WTC11 (cell line): ENCODE data around the gene KLF7. TPM values are rescaled to one million over a fixed set of nuclear protein-coding genes. Genes with fewer than 3 reads are reported as not detected.

Experiments
- ATAC-seq: fragments of 200-7000 bp; cut with Tn5 transposase; 2 replicates; pipeline ENCODE4 v1.10.0; 2021; ENCODE audit warnings: mild to moderate bottlenecking, moderate library complexity
- CTCF ChIA-PET: fragments of 300-600 bp; sonication (Branson Sonifier 250); formaldehyde crosslinking; loops from one replicate; lab custom pipeline; 2021; ENCODE audit warnings: antibody characterized with exemption; lab: Charles Lee
- POLR2A ChIA-PET: fragments of 350-600 bp; sonication (Branson Sonifier 250); formaldehyde crosslinking; loops from one replicate; lab custom pipeline; 2021; ENCODE audit warnings: antibody characterized with exemption; lab: Charles Lee
- DNase-seq: peaks from one replicate; pipeline ENCODE4 v3.0.0; 2021; ENCODE audit warnings: low spot score
- H3K27ac Mint-ChIP-seq: 2 replicates; pipeline ENCODE4 v1.8.0; 2021; ENCODE audit warnings: mixed read lengths
- H3K27me3 Mint-ChIP-seq: 2 replicates; pipeline ENCODE4 v1.8.0; 2021; ENCODE audit warnings: low read depth, mild to moderate bottlenecking, moderate library complexity, mixed read lengths
- H3K36me3 Mint-ChIP-seq: 2 replicates; pipeline ENCODE4 v1.8.0; 2021; ENCODE audit warnings: mixed read lengths
- H3K4me1 Mint-ChIP-seq: 2 replicates; pipeline ENCODE4 v1.8.0; 2022; ENCODE audit warnings: mixed read lengths
- H3K4me3 Mint-ChIP-seq: 2 replicates; pipeline ENCODE4 v1.8.0; 2021; ENCODE audit warnings: mild to moderate bottlenecking, moderate library complexity, mixed read lengths
- H3K9me3 Mint-ChIP-seq: 2 replicates; pipeline ENCODE4 v1.8.0; 2021; ENCODE audit warnings: mixed read lengths
- ATF1 ChIP-seq: sonication (generic); formaldehyde crosslinking; IDR thresholded peaks from 2 replicates; pipeline ENCODE4 v1.8.1; 2023; ENCODE audit warnings: mild to moderate bottlenecking, moderate library complexity, missing genetic modification reagents
- ATF3 ChIP-seq: sonication (generic); formaldehyde crosslinking; conservative IDR thresholded peaks from 2 replicates; pipeline ENCODE4 v1.8.1; 2022; ENCODE audit warnings: mild to moderate bottlenecking, missing genetic modification reagents
- E2F4 ChIP-seq: sonication (generic); formaldehyde crosslinking; IDR thresholded peaks from 2 replicates; pipeline ENCODE4 v1.8.1; 2022; ENCODE audit warnings: low read depth, mild to moderate bottlenecking, moderate library complexity, missing genetic modification reagents, borderline replicate concordance
- ETV6 ChIP-seq: sonication (generic); formaldehyde crosslinking; IDR thresholded peaks from 2 replicates; pipeline ENCODE4 v1.8.1; 2022; ENCODE audit warnings: mild to moderate bottlenecking, missing genetic modification reagents
- FOXJ3 ChIP-seq: sonication (generic); formaldehyde crosslinking; IDR thresholded peaks from 2 replicates; pipeline ENCODE4 v1.9.0; 2021; ENCODE audit warnings: missing genetic modification reagents, mild to moderate bottlenecking, borderline replicate concordance
- FOXK1 ChIP-seq: sonication (generic); formaldehyde crosslinking; IDR thresholded peaks from 2 replicates; pipeline ENCODE4 v1.8.0; 2022; ENCODE audit warnings: mild to moderate bottlenecking, moderate library complexity, missing genetic modification reagents
- GABPB1 ChIP-seq: sonication (generic); formaldehyde crosslinking; IDR thresholded peaks from 2 replicates; pipeline ENCODE4 v1.8.1; 2023; ENCODE audit warnings: mild to moderate bottlenecking, missing genetic modification reagents
- MAX ChIP-seq: sonication (generic); formaldehyde crosslinking; IDR thresholded peaks from 2 replicates; pipeline ENCODE4 v1.8.0; 2022; ENCODE audit warnings: mild to moderate bottlenecking, missing genetic modification reagents
- MLX ChIP-seq: sonication (generic); formaldehyde crosslinking; IDR thresholded peaks from 2 replicates; pipeline ENCODE4 v1.8.1; 2023; ENCODE audit warnings: mild to moderate bottlenecking, missing genetic modification reagents, moderate library complexity
- NFE2L1 ChIP-seq: sonication (generic); formaldehyde crosslinking; IDR thresholded peaks from 2 replicates; pipeline ENCODE4 v1.8.1; 2023; ENCODE audit warnings: missing genetic modification reagents
- SOX15 ChIP-seq: fragments of 250-450 bp; sonication (Bioruptor Pico); IDR thresholded peaks from 2 replicates; pipeline ENCODE4 v1.9.0; 2021; ENCODE audit warnings: mild to moderate bottlenecking
- TCF7 ChIP-seq: sonication (generic); formaldehyde crosslinking; IDR thresholded peaks from 2 replicates; pipeline ENCODE4 v1.8.0; 2022; ENCODE audit warnings: mild to moderate bottlenecking, low read depth, missing genetic modification reagents, moderate library complexity
- USF1 ChIP-seq: sonication (generic); formaldehyde crosslinking; IDR thresholded peaks from 2 replicates; pipeline ENCODE4 v1.8.0; 2022; ENCODE audit warnings: mild to moderate bottlenecking, missing genetic modification reagents
- ZNF121 ChIP-seq: sonication (generic); formaldehyde crosslinking; IDR thresholded peaks from 2 replicates; pipeline ENCODE4 v1.8.0; 2023; ENCODE audit warnings: missing genetic modification reagents
- ZNF671 ChIP-seq: fragments of 250-450 bp; sonication (Bioruptor Pico); IDR thresholded peaks from 2 replicates; pipeline ENCODE4 v1.8.0; 2021; ENCODE audit warnings: mild to moderate bottlenecking
- total RNA-seq: library from RNA; stranded (reverse); gene quantifications from 3 replicates; pipeline ENCODE4 v1.2.3, GENCODE V29; 2021
- TF ChIP-seq, protein P1 (sequence below): sonication (generic); formaldehyde crosslinking; IDR thresholded peaks from 2 replicates; pipeline ENCODE4 v1.8.1; 2023; ENCODE audit warnings: mild to moderate bottlenecking, missing genetic modification reagents, borderline replicate concordance
- TF ChIP-seq, protein P2 (sequence below): sonication (generic); formaldehyde crosslinking; IDR thresholded peaks from 2 replicates; pipeline ENCODE4 v1.8.0; 2022; ENCODE audit warnings: missing genetic modification reagents
- TF ChIP-seq, protein P3 (sequence below): sonication (generic); formaldehyde crosslinking; IDR thresholded peaks from 2 replicates; pipeline ENCODE4 v1.8.1; 2023; ENCODE audit warnings: mild to moderate bottlenecking, missing genetic modification reagents, moderate library complexity

Gene KLF7
- total RNA-seq, 1 experiment from 2014 or later, result 25.4 TPM

GRCh38 chr2:207109768-207110167 is 56.0 kb downstream of the KLF7 start:
- ATAC-seq, result no peak
- CTCF ChIA-PET, result no interaction called here
- H3K27ac Mint-ChIP-seq, result no peak overlapping the region

More at GRCh38 chr2:207109768-207110167, 56.0 kb downstream of the KLF7 start:
- no peak for TF ChIP-seq ETV6 (CRISPR knock-in tag)
- TF ChIP-seq FOXK1 (CRISPR knock-in tag), result no peak
- TF ChIP-seq, protein P1, sequence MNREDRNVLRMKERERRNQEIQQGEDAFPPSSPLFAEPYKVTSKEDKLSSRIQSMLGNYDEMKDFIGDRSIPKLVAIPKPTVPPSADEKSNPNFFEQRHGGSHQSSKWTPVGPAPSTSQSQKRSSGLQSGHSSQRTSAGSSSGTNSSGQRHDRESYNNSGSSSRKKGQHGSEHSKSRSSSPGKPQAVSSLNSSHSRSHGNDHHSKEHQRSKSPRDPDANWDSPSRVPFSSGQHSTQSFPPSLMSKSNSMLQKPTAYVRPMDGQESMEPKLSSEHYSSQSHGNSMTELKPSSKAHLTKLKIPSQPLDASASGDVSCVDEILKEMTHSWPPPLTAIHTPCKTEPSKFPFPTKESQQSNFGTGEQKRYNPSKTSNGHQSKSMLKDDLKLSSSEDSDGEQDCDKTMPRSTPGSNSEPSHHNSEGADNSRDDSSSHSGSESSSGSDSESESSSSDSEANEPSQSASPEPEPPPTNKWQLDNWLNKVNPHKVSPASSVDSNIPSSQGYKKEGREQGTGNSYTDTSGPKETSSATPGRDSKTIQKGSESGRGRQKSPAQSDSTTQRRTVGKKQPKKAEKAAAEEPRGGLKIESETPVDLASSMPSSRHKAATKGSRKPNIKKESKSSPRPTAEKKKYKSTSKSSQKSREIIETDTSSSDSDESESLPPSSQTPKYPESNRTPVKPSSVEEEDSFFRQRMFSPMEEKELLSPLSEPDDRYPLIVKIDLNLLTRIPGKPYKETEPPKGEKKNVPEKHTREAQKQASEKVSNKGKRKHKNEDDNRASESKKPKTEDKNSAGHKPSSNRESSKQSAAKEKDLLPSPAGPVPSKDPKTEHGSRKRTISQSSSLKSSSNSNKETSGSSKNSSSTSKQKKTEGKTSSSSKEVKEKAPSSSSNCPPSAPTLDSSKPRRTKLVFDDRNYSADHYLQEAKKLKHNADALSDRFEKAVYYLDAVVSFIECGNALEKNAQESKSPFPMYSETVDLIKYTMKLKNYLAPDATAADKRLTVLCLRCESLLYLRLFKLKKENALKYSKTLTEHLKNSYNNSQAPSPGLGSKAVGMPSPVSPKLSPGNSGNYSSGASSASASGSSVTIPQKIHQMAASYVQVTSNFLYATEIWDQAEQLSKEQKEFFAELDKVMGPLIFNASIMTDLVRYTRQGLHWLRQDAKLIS (CRISPR knock-in tag), result no peak
- no peak for TF ChIP-seq ATF3
- TF ChIP-seq MAX, result no peak
- TF ChIP-seq ZNF671 (CRISPR knock-in tag), result no peak
- no peak for TF ChIP-seq TCF7 (CRISPR knock-in tag)
- no peak for TF ChIP-seq ZNF121 (CRISPR knock-in tag)
- no peak for TF ChIP-seq GABPB1 (CRISPR knock-in tag)
- TF ChIP-seq, protein P2, sequence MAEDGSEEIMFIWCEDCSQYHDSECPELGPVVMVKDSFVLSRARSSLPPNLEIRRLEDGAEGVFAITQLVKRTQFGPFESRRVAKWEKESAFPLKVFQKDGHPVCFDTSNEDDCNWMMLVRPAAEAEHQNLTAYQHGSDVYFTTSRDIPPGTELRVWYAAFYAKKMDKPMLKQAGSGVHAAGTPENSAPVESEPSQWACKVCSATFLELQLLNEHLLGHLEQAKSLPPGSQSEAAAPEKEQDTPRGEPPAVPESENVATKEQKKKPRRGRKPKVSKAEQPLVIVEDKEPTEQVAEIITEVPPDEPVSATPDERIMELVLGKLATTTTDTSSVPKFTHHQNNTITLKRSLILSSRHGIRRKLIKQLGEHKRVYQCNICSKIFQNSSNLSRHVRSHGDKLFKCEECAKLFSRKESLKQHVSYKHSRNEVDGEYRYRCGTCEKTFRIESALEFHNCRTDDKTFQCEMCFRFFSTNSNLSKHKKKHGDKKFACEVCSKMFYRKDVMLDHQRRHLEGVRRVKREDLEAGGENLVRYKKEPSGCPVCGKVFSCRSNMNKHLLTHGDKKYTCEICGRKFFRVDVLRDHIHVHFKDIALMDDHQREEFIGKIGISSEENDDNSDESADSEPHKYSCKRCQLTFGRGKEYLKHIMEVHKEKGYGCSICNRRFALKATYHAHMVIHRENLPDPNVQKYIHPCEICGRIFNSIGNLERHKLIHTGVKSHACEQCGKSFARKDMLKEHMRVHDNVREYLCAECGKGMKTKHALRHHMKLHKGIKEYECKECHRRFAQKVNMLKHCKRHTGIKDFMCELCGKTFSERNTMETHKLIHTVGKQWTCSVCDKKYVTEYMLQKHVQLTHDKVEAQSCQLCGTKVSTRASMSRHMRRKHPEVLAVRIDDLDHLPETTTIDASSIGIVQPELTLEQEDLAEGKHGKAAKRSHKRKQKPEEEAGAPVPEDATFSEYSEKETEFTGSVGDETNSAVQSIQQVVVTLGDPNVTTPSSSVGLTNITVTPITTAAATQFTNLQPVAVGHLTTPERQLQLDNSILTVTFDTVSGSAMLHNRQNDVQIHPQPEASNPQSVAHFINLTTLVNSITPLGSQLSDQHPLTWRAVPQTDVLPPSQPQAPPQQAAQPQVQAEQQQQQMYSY (CRISPR knock-in tag), result no peak
- TF ChIP-seq NFE2L1 (CRISPR knock-in tag), result no peak
- no peak for TF ChIP-seq ATF1 (CRISPR knock-in tag)
- no peak for TF ChIP-seq FOXJ3
- no peak for TF ChIP-seq MLX (CRISPR knock-in tag)
- no peak for TF ChIP-seq E2F4
- no peak for TF ChIP-seq USF1 (CRISPR knock-in tag)
- TF ChIP-seq, protein P3, sequence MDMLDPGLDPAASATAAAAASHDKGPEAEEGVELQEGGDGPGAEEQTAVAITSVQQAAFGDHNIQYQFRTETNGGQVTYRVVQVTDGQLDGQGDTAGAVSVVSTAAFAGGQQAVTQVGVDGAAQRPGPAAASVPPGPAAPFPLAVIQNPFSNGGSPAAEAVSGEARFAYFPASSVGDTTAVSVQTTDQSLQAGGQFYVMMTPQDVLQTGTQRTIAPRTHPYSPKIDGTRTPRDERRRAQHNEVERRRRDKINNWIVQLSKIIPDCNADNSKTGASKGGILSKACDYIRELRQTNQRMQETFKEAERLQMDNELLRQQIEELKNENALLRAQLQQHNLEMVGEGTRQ (CRISPR knock-in tag), result no peak
- TF ChIP-seq SOX15 (CRISPR knock-in tag), result no peak
- peaks cover 7% of the 10 kb centered on the region for H3K4me1 Mint-ChIP-seq
- no peaks in the 10 kb centered on the region for H3K27me3 Mint-ChIP-seq
- DNase-seq, result no peak
- H3K4me3 Mint-ChIP-seq, result no peak overlapping the region
- H3K9me3 Mint-ChIP-seq, result no peaks in the 10 kb centered on the region
- POLR2A ChIA-PET, result no interaction called here
- 0 out of 2 replicates have a peak, but pooled peaks cover 8% of the 10 kb centered on the region for H3K36me3 Mint-ChIP-seq
